BLaER1 treated with 17β-estradiol and CSF1 and Interleukin-3, amounts not matched to agents 10 nM and 100 nM (cell line): Measurements from ENCODE around the gene TMEM63C.
A peak's percentile ranks its signal among the peaks of the same experiment; 100 is the strongest.

Experiments
- H3K27ac ChIP-seq, 11 experiments: shearing (Covaris generic); formaldehyde crosslinking; 2 replicates each; pipeline ENCODE4 v1.8.1; 2022
- H3K27me3 ChIP-seq, 11 experiments: shearing (Covaris generic); formaldehyde crosslinking; 2 replicates each; pipeline ENCODE4 v1.8.1; 2022
- H3K36me3 ChIP-seq, 11 experiments: shearing (Covaris generic); formaldehyde crosslinking; 2 replicates each; pipeline ENCODE4 v1.8.1; 2022
- H3K4me1 ChIP-seq, 10 experiments: shearing (Covaris generic); formaldehyde crosslinking; 2 replicates each; pipeline ENCODE4 v1.8.1; 2022
- H3K4me2 ChIP-seq, 11 experiments: shearing (Covaris generic); formaldehyde crosslinking; 2 replicates each; pipeline ENCODE4 v1.8.1; 2022
- H3K4me3 ChIP-seq, 10 experiments: shearing (Covaris generic); formaldehyde crosslinking; 2 replicates each; pipeline ENCODE4 v1.8.1; 2022
- H3K9ac ChIP-seq, 11 experiments: shearing (Covaris generic); formaldehyde crosslinking; 2 replicates each; pipeline ENCODE4 v1.8.1; 2022
- H3K9me3 ChIP-seq, 11 experiments: shearing (Covaris generic); formaldehyde crosslinking; replicated peaks in 1 of 11; 2 replicates each; pipeline ENCODE4 v1.8.1; 2022
- H4K20me1 ChIP-seq, 11 experiments: shearing (Covaris generic); formaldehyde crosslinking; 2 replicates each; pipeline ENCODE4 v1.8.1; 2022
- Cebpa-rat ChIP-seq, 11 experiments: shearing (Covaris generic); IDR thresholded peaks; 2 replicates each; pipeline ENCODE4 v1.8.1; 2022

The TMEM63C gene

GRCh38 chr14:77201696-77202095 is 20.1 kb downstream of the TMEM63C start:
- no peaks in the 10 kb centered on the region for H3K9me3 ChIP-seq
- no peak overlapping the region for H3K27ac ChIP-seq
- no peak for TF ChIP-seq Cebpa-rat (IDR thresholded peaks at IDR 0.05)
- peaks cover 0 to 62% (median 17%) of the 10 kb centered on the region in 11 experiments; a peak in 13 of 22 replicates for H4K20me1 ChIP-seq
- H3K4me1 ChIP-seq, result peaks cover 0 to 20% (median 0%) of the 10 kb centered on the region in 10 experiments; a peak in 7 of 20 replicates
- H3K36me3 ChIP-seq, result peaks cover 0 to 58% (median 39%) of the 10 kb centered on the region in 11 experiments; a peak in 10 of 22 replicates
- no peak overlapping the region for H3K9ac ChIP-seq
- no peak overlapping the region for H3K4me2 ChIP-seq
- no peak overlapping the region for H3K4me3 ChIP-seq
- H3K27me3 ChIP-seq, result no peaks in the 10 kb centered on the region

- Histone ChIP-seq H3K4me2 (peak overlapping the region in 2 of 11 experiments; percentile 17 to 22; a peak in 3 of 22 replicates), H3K27me3 (no peaks in the 10 kb centered on the region)
- no peak for TF ChIP-seq Cebpa-rat (IDR thresholded peaks at IDR 0.05)
Observed at GRCh38 chr14:77203611-77204458, 22.2 kb downstream of the TMEM63C start.

GRCh38 chr14:77204459-77204771 is 22.8 kb downstream of the TMEM63C start:
- Histone ChIP-seq H3K27ac (no peak overlapping the region), H3K4me1 (peaks cover 0 to 11% (median 0%) of the 10 kb centered on the region in 10 experiments; a peak in 7 of 20 replicates), H3K27me3 (no peaks in the 10 kb centered on the region), H3K4me3 (no peak overlapping the region), H3K9me3 (no peaks in the 10 kb centered on the region), H3K36me3 (peaks cover 0 to 46% (median 24%) of the 10 kb centered on the region in 11 experiments; a peak in 10 of 22 replicates), H3K9ac (no peak overlapping the region), H3K4me2 (no peak overlapping the region), H4K20me1 (peaks cover 3 to 67% (median 30%) of the 10 kb centered on the region in 11 experiments; a peak in 18 of 22 replicates)
- TF ChIP-seq Cebpa-rat (IDR thresholded peaks at IDR 0.05), result no peak

More at GRCh38 chr14:77203611-77204458, 22.2 kb downstream of the TMEM63C start:
- Histone ChIP-seq H3K4me1 (peaks cover 0 to 11% (median 0%) of the 10 kb centered on the region in 10 experiments; a peak in 7 of 20 replicates), H3K9ac (no peak overlapping the region), H3K27ac (no peak overlapping the region), H3K4me3 (no peak overlapping the region), H3K9me3 (no peaks in the 10 kb centered on the region), H3K36me3 (peaks cover 0 to 47% (median 30%) of the 10 kb centered on the region in 11 experiments; a peak in 10 of 22 replicates), H4K20me1 (peaks cover 0 to 65% (median 27%) of the 10 kb centered on the region in 11 experiments; a peak in 18 of 22 replicates)

GRCh38 chr14:77204907-77205306 is 23.3 kb downstream of the TMEM63C start:
- Histone ChIP-seq H3K4me1 (peaks cover 0 to 11% (median 0%) of the 10 kb centered on the region in 10 experiments; a peak in 7 of 20 replicates), H4K20me1 (peaks cover 5 to 68% (median 30%) of the 10 kb centered on the region in 11 experiments; a peak in 18 of 22 replicates), H3K4me2 (no peak overlapping the region), H3K9ac (no peak overlapping the region), H3K27ac (no peak overlapping the region), H3K27me3 (no peaks in the 10 kb centered on the region), H3K36me3 (peaks cover 0 to 43% (median 19%) of the 10 kb centered on the region in 11 experiments; a peak in 10 of 22 replicates), H3K9me3 (no peaks in the 10 kb centered on the region), H3K4me3 (no peak overlapping the region)
- TF ChIP-seq Cebpa-rat (IDR thresholded peaks at IDR 0.05), result no peak

- TF ChIP-seq Cebpa-rat (IDR thresholded peaks at IDR 0.05), result no peak
- Histone ChIP-seq H3K9me3 (no peaks in the 10 kb centered on the region), H3K36me3 (peaks cover 0 to 36% (median 13%) of the 10 kb centered on the region in 11 experiments; a peak in 10 of 22 replicates), H4K20me1 (peaks cover 5 to 69% (median 34%) of the 10 kb centered on the region in 11 experiments; a peak in 18 of 22 replicates), H3K4me3 (no peak overlapping the region), H3K9ac (no peak overlapping the region), H3K4me1 (peaks cover 0 to 11% (median 0%) of the 10 kb centered on the region in 10 experiments; a peak in 7 of 20 replicates), H3K4me2 (no peak overlapping the region), H3K27me3 (no peaks in the 10 kb centered on the region), H3K27ac (no peak overlapping the region)
Observed at GRCh38 chr14:77205566-77205965, 24.0 kb downstream of the TMEM63C start.

- no peaks in the 10 kb centered on the region for H3K27me3 ChIP-seq
- H3K9ac ChIP-seq, result no peak overlapping the region
- H4K20me1 ChIP-seq, result peaks cover 5 to 76% (median 41%) of the 10 kb centered on the region in 11 experiments; a peak in 18 of 22 replicates
- H3K4me1 ChIP-seq, result peaks cover 0 to 11% (median 0%) of the 10 kb centered on the region in 10 experiments; a peak in 7 of 20 replicates
- TF ChIP-seq Cebpa-rat (IDR thresholded peaks at IDR 0.05), result no peak
- no peak overlapping the region for H3K27ac ChIP-seq
- peaks cover 0 to 30% (median 5%) of the 10 kb centered on the region in 11 experiments; a peak in 9 of 22 replicates for H3K36me3 ChIP-seq
- H3K4me3 ChIP-seq, result no peak overlapping the region
- no peaks in the 10 kb centered on the region for H3K9me3 ChIP-seq
- no peak overlapping the region for H3K4me2 ChIP-seq
Observed at GRCh38 chr14:77206261-77206824, 24.7 kb downstream of the TMEM63C start.

- no peaks in the 10 kb centered on the region for H3K9me3 ChIP-seq
- TF ChIP-seq Cebpa-rat (IDR thresholded peaks at IDR 0.05), result no peak
- H4K20me1 ChIP-seq, result peaks cover 5 to 82% (median 46%) of the 10 kb centered on the region in 11 experiments; a peak in 18 of 22 replicates
- H3K4me2 ChIP-seq, result no peak overlapping the region
- no peak overlapping the region for H3K9ac ChIP-seq
- peaks cover 0 to 24% (median 0%) of the 10 kb centered on the region in 11 experiments; a peak in 9 of 22 replicates for H3K36me3 ChIP-seq
- H3K27ac ChIP-seq, result no peak overlapping the region
- no peak overlapping the region for H3K4me3 ChIP-seq
- H3K27me3 ChIP-seq, result no peaks in the 10 kb centered on the region
- peaks cover 0 to 11% (median 0%) of the 10 kb centered on the region in 10 experiments; a peak in 7 of 20 replicates for H3K4me1 ChIP-seq
Observed at GRCh38 chr14:77206877-77207389, 25.3 kb downstream of the TMEM63C start.

GRCh38 chr14:77208291-77208978 is 26.8 kb downstream of the TMEM63C start:
- Histone ChIP-seq H3K4me2 (no peak overlapping the region), H3K4me3 (no peak overlapping the region), H3K36me3 (peaks cover 0 to 15% (median 0%) of the 10 kb centered on the region in 11 experiments; a peak in 7 of 22 replicates), H3K9ac (no peak overlapping the region), H3K27me3 (no peaks in the 10 kb centered on the region), H4K20me1 (peaks cover 5 to 92% (median 62%) of the 10 kb centered on the region in 11 experiments; a peak in 18 of 22 replicates), H3K9me3 (no peaks in the 10 kb centered on the region), H3K4me1 (peaks cover 0 to 12% (median 4%) of the 10 kb centered on the region in 10 experiments; a peak in 9 of 20 replicates), H3K27ac (no peak overlapping the region)
- TF ChIP-seq Cebpa-rat (IDR thresholded peaks at IDR 0.05), result no peak
